HFF-Myc (cell line): Measurements from ENCODE around the gene SYTL3.
"Not testable (repeated sequence)": the region's sequence is repeated elsewhere in the genome, so short reads cannot be mapped to it uniquely, and the experiment has no call there.

Experiments used
- DNase-seq: peaks from one replicate; pipeline ENCODE4 v3.0.0-alpha.2; 2011; ENCODE audit warnings: low read depth; ENCODE audit errors: extremely low read depth
- H3K4me3 ChIP-seq: replicated peaks from 2 replicates; pipeline ENCODE4 v1.5.1; 2011; ENCODE audit warnings: low read depth, mild to moderate bottlenecking, control low read depth, low read length
- TF ChIP-seq, protein P1 (sequence below): IDR thresholded peaks from 2 replicates; pipeline ENCODE4 v1.5.1; 2012; ENCODE audit warnings: mild to moderate bottlenecking, low read depth, low read length, control low read depth; ENCODE audit errors: missing control alignments

The SYTL3 gene

DNA sequence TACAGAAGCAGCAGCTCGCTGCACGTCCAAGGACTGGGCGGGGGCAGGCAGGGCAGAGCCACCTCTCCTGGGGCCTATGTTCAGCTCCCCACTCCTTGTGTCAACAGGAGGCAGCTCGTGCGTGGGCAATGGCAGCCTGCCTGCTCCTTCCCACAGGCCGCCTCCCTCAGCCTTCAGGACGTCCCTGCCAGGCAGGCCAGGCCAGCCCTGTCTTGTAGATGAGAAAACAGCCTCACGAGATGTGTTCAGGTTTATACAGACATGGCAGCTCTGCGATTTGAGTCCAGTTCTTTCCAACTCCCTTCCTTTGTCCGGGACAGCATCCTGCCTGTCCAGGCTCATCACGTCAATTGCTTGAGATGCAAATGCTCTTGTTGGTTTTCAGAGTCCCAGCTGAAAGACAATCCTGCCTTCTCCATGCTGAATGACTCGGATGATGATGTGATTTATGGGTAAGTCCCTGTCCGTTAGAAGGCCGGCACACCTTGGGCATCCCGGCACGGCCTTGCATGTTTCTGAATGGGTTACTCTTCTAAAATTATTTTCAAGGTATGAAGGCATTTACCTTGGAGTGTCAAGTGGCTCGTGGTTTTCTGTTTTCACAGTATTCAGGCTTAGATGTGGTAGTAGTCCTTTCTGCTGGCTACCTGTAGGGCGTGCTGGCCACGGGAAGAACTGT is 18.8 kb upstream of the SYTL3 start:
- TF ChIP-seq, protein P1, sequence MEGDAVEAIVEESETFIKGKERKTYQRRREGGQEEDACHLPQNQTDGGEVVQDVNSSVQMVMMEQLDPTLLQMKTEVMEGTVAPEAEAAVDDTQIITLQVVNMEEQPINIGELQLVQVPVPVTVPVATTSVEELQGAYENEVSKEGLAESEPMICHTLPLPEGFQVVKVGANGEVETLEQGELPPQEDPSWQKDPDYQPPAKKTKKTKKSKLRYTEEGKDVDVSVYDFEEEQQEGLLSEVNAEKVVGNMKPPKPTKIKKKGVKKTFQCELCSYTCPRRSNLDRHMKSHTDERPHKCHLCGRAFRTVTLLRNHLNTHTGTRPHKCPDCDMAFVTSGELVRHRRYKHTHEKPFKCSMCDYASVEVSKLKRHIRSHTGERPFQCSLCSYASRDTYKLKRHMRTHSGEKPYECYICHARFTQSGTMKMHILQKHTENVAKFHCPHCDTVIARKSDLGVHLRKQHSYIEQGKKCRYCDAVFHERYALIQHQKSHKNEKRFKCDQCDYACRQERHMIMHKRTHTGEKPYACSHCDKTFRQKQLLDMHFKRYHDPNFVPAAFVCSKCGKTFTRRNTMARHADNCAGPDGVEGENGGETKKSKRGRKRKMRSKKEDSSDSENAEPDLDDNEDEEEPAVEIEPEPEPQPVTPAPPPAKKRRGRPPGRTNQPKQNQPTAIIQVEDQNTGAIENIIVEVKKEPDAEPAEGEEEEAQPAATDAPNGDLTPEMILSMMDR = no peak
- no peak overlapping the region for H3K4me3 ChIP-seq
- DNase-seq = no peak

DNA sequence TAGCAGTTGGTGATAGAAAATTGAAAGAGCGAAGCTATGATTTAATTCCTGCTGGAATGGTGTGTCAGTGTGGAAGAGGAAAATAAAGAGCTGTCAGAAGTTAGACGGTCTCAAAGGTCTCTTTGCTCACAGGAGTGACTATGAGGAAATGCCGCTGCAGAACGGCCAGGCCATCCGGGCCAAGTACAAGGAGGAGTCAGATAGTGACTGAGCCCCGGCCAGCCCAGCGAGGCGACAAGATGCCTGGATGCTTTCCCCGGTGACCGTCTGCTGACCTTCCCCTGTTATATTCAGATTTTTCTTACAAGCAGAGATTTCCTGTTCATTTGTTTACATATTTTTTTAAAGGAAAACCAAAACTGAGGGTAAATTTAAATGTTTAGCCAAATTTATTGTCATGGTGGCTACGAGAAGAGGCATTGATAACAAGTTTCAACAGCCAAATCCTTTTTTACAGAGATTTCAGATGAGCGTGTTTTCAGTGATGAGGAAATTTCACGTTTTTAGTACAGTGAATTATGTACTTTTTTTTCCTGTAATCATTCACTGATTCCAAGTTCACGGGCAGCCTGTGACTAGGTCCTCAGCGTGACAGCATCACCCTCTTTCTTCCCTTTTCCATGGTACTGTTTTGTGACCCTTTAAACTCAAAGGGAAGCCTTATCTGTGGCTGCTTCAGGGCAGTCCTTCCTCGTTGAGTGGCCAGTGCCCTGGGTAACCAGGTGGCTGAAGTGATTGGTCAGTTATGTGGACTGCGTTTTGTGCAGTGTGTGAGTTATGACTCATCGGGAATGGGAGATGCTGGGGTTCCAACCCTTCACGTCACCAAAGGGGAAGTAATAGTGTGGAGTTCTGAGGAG is 17.9 kb upstream of the SYTL3 start:
- TF ChIP-seq, protein P1 = no peak
- peak; percentile 49 for DNase-seq
- H3K4me3 ChIP-seq = no peak overlapping the region

DNA sequence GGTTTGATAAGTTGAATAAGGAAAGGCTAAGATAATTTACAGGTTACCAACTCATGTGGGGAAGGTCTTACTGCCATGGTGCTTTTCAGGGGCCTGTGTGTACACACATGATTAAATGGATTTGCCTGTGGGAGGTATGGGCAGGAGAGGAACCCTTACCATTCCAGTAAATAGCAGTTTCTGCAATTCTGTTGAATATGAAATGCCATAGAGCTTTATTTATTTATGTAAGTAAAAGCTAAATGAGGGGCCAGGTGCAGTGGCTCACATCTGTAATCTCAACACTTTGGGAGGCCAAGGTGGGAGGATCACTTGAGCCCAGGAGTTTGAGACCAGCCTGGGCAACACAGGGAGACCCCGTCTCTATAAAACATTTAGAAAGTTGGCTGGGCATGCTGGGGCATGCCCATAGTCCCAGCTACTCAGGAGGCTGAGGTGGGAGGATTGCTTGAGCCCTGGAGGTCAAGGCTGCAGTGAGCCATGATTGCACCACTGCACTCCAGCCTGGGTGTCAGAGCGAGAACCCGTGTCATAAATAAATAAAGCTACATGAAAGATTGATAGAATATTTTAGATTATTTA is 17.2 kb upstream of the SYTL3 start:
- H3K4me3 ChIP-seq, DNase-seq: not testable (repeated sequence)

DNA sequence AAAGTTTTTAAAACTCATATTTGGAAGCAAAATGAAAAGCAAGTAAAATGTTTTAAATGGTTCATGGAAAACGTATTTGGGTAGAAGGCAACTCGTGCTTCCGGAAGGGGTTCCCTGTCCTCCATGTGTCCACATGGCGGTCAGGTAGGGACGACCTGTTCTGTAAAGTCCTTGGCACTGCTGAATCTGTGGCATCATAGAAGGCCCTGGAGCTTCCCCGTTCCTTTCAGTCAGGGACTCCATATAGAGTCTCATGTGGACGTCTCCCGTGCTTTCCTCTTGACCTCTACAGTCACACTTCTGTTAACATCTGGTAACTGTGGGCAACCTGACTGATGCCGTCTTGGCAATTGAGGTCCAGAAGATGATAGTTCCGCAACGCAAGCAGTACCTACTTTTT is 16.7 kb upstream of the SYTL3 start:
- no peak for DNase-seq
- H3K4me3 ChIP-seq = no peak overlapping the region
- TF ChIP-seq, protein P1 = no peak

DNA sequence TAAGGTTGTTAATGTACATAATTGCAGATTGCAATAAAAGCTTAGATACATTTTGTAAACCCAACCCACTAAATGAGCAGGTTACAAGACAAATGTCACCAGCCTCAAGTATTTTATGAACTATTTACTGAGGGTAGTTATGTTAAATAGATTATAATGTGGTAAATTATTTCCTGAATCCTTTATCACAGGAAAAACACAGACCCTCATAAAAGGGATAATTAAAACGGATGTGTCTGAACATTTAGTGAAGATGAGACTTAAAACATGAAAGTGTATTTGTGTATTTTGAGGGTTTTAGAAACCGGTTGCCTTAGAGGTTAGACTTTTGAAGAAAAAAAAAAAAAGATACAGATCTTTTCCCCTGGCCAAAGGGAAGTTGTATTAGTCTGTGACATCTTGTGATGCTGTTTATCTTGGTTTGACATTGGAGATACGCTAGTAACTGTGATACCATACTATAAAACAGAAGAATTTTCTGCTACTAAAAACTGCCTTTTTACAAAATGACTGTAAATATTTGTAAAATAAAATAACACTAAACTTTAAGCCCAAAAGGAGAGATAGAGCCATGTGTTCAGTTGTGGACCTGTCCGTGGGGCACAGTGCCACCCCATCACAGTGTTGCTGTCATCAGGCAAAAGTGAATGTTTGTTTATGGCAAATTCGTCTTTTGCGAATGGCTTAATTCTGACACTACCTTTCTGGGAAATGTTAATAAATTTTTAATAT is 15.0 kb upstream of the SYTL3 start:
- H3K4me3 ChIP-seq = no peak overlapping the region
- DNase-seq = no peak
- TF ChIP-seq, protein P1 = no peak

DNA sequence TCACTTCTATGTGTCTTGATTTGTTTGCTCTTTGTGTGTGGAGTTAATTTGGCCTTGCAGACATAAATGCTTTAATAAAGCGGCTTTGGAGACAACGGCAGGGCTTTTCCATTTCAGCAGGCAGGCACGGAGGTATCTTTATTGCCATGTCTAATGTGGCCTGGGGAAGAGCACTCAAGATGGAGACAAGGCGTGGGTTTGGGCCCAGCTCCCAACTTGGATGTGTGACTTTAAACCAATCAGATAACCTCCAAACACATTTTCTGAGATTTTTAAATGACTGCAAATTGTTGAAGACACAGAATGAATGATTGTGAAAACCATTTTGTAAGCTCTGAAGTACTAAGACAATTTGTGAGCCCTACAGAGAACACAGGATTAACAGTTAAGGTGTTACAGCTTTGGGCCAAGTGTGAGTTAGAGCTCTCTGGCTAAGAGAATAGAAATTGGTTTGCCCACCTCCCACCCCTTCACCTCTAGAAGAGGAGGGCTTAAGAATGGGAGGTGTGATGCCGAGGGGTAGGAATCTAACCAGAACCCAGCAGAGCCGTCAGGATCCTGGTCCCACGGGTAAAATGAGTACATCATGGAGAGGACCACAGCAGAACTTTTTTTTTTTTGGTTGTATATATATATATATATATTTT is 14.3 kb upstream of the SYTL3 start:
- no peak for DNase-seq
- no peak overlapping the region for H3K4me3 ChIP-seq
- TF ChIP-seq, protein P1 = no peak

DNA sequence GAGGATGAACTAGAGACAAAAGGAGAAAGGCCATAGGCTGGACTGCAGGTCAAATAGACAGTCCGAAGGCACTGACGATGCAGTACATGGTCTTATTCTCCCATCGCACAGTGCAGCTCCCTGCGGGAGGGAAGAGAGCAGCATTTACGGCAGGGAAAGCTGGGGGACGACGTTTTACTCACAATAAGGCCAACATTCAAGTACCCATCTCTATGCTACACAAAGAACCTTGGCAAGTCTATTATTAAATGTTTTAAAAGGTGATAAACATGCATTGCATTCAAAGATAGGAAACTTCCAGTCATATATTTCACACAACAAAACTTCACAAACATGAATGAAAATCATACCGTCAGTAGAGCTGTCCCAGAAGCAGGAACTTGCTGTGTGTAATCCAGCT is 13.1 kb upstream of the SYTL3 start:
- no peak for DNase-seq
- TF ChIP-seq, protein P1 = no peak
- H3K4me3 ChIP-seq = no peak overlapping the region
